PC-3 (cell line): ENCODE results near the gene HOXC9. TPM values are rescaled to one million over a fixed set of nuclear protein-coding genes. Genes with fewer than 3 reads are reported as not detected.

Experiments used
- ATAC-seq: fragments of 200-7000 bp; cut with Tn5 transposase; 2 replicates; pipeline ENCODE4 v1.9.1; 2020; ENCODE audit warnings: mild to moderate bottlenecking, moderate library complexity
- BruUV-seq: library from RNA; stranded (reverse); fragments of 400-500 nt; replicated peaks from 2 replicates; lab custom pipeline; 2021; lab: Mats Ljungman, UMichigan
- CTCF ChIA-PET: fragments of 300-600 bp; sonication (Branson Sonifier 250); formaldehyde crosslinking; loops from one replicate; lab custom pipeline; 2022; ENCODE audit warnings: antibody characterized with exemption; lab: Charles Lee
- POLR2A ChIA-PET: fragments of 300-600 bp; sonication (Branson Sonifier 250); formaldehyde crosslinking; loops from one replicate; lab custom pipeline; 2022; ENCODE audit warnings: antibody characterized with exemption; ENCODE audit not compliant: unreplicated experiment; lab: Charles Lee
- DNase-seq: peaks from one replicate; pipeline ENCODE4 v3.0.0-alpha.2; 2015
- H2AFZ ChIP-seq: fragments of 300-600 bp; sonication (generic); 2 replicates; pipeline ENCODE4 v1.6.0; 2016; ENCODE audit warnings: antibody characterized with exemption, low read length
- H3F3A ChIP-seq: fragments of 300-600 bp; sonication (generic); one replicate; pipeline ENCODE4 v1.6.0; 2017; ENCODE audit warnings: antibody characterized with exemption, low read length, control low read depth, mild to moderate bottlenecking; ENCODE audit not compliant: unreplicated experiment
- H3K27ac ChIP-seq: fragments of 300-600 bp; sonication (generic); 2 replicates; pipeline ENCODE4 v1.5.1; 2016; ENCODE audit warnings: mild to moderate bottlenecking, low read length
- H3K27me3 ChIP-seq: fragments of 300-600 bp; sonication (generic); 2 replicates; pipeline ENCODE4 v1.6.1; 2016; ENCODE audit warnings: low read length, mixed read lengths
- H3K36me3 ChIP-seq: fragments of 300-600 bp; sonication (generic); 2 replicates; pipeline ENCODE4 v1.6.1; 2016; ENCODE audit warnings: low read depth, mixed run types, low read length, mixed read lengths
- H3K4me1 ChIP-seq: fragments of 300-600 bp; sonication (generic); 2 replicates; pipeline ENCODE4 v1.5.1; 2016; ENCODE audit warnings: low read length; ENCODE audit not compliant: insufficient read depth
- H3K4me2 ChIP-seq: fragments of 300-600 bp; sonication (generic); 2 replicates; pipeline ENCODE4 v1.6.0; 2016; ENCODE audit warnings: low read length
- H3K4me3 ChIP-seq: fragments of 300-600 bp; sonication (generic); 2 replicates; pipeline ENCODE4 v1.5.1; 2016; ENCODE audit warnings: mild to moderate bottlenecking, low read length, mixed read lengths
- H3K79me2 ChIP-seq: fragments of 300-600 bp; sonication (generic); 2 replicates; pipeline ENCODE4 v1.6.1; 2017; ENCODE audit warnings: low read length, mixed read lengths
- H3K9ac ChIP-seq: fragments of 300-600 bp; sonication (generic); 2 replicates; pipeline ENCODE4 v1.6.0; 2016; ENCODE audit warnings: mild to moderate bottlenecking, low read length
- H3K9me2 ChIP-seq: fragments of 300-600 bp; sonication (generic); replicated peaks from 2 replicates; pipeline ENCODE4 v1.6.1; 2016; ENCODE audit warnings: mixed run types, low read length, mixed read lengths
- H3K9me3 ChIP-seq: fragments of 300-600 bp; sonication (generic); 2 replicates; pipeline ENCODE4 v1.6.1; 2016; ENCODE audit warnings: low read length, mixed read lengths
- H4K20me1 ChIP-seq: fragments of 300-600 bp; sonication (generic); 2 replicates; pipeline ENCODE4 v1.6.1; 2016; ENCODE audit warnings: low read length, mixed read lengths
- EZH2 ChIP-seq: fragments of 300-600 bp; sonication (generic); IDR thresholded peaks from one replicate; pipeline ENCODE4 v1.6.1; 2017; ENCODE audit warnings: antibody characterized with exemption, mild to moderate bottlenecking, low read length; ENCODE audit not compliant: unreplicated experiment
- EZH2phosphoT487 ChIP-seq: fragments of 300-600 bp; sonication (generic); IDR thresholded peaks from 2 replicates; pipeline ENCODE4 v1.6.1; 2018; ENCODE audit warnings: mild to moderate bottlenecking, antibody characterized with exemption, low read length, borderline replicate concordance
- intact Hi-C: fragments of 100-400 bp; cut with micrococcal nuclease; formaldehyde crosslinking; loops from 2 replicates; pipeline ENCODE4 v1.9.0; 2023
- total RNA-seq: library from RNA; depleted of rRNA; stranded (reverse); fragments of >200 nt; gene quantifications from 2 replicates; pipeline ENCODE4 v1.2.3, GENCODE V29; 2014
- TF ChIP-seq, protein P1 (sequence below): fragments of 300-600 bp; sonication (generic); conservative IDR thresholded peaks from 2 replicates; pipeline ENCODE4 v1.5.1; 2017; ENCODE audit warnings: antibody characterized with exemption, low read depth, mild to moderate bottlenecking, low read length

HOXC9 gene
- total RNA-seq, 1 experiment from 2014 or later: 1.5 TPM

GRCh38 chr12:53950789-53951576 lies 49.0 kb upstream of the HOXC9 start:
- no peak overlapping the region for H3K27ac ChIP-seq
- intact Hi-C loops: no loop called here
- TF ChIP-seq EZH2: no peak
- ATAC-seq (no peak), DNase-seq (no peak)
- no peaks in the 10 kb centered on the region for H3K27me3 ChIP-seq
- no TSS peak for BruUV-seq
- H3F3A ChIP-seq: no peaks in the 10 kb centered on the region
- H3K4me1 ChIP-seq: peaks cover 13% of the 10 kb centered on the region
- H3K9me2 ChIP-seq: no peaks in the 10 kb centered on the region
- no peaks in the 10 kb centered on the region for H4K20me1 ChIP-seq
- H3K9ac ChIP-seq: no peak overlapping the region
- no peak overlapping the region for H3K4me3 ChIP-seq
- H3K4me2 ChIP-seq: 0 out of 2 replicates have a peak overlapping the region, but pooled peaks have one; percentile 31
- H3K36me3 ChIP-seq: no peaks in the 10 kb centered on the region
- ChIA-PET CTCF (interaction anchor here (0.6 kb wide), 1 partner anchor 257 kb away, joined by 5 read pairs; no protein-coding TSS in a partner anchor), POLR2A (no interaction called here)
- no peaks in the 10 kb centered on the region for H3K9me3 ChIP-seq
- H2AFZ ChIP-seq: 0 out of 2 replicates have a peak overlapping the region, but pooled peaks have one; percentile 38
- H3K79me2 ChIP-seq: no peaks in the 10 kb centered on the region

- Histone ChIP-seq H3K4me1 (peaks cover 13% of the 10 kb centered on the region), H3K79me2 (no peaks in the 10 kb centered on the region), H3F3A (no peaks in the 10 kb centered on the region), H3K4me3 (no peak overlapping the region), H2AFZ (no peak overlapping the region), H4K20me1 (no peaks in the 10 kb centered on the region), H3K9ac (no peak overlapping the region), H3K27me3 (no peaks in the 10 kb centered on the region), H3K9me2 (no peaks in the 10 kb centered on the region), H3K4me2 (no peak overlapping the region), H3K27ac (no peak overlapping the region), H3K9me3 (no peaks in the 10 kb centered on the region), H3K36me3 (no peaks in the 10 kb centered on the region)
- ATAC-seq (no peak), DNase-seq (no peak)
- CTCF ChIA-PET: no interaction called here
- no TSS peak for BruUV-seq
- intact Hi-C loops: loop anchor here (2.0 kb wide), 1 partner anchor 185 kb away; no protein-coding TSS in a partner anchor
- TF ChIP-seq, protein P1, sequence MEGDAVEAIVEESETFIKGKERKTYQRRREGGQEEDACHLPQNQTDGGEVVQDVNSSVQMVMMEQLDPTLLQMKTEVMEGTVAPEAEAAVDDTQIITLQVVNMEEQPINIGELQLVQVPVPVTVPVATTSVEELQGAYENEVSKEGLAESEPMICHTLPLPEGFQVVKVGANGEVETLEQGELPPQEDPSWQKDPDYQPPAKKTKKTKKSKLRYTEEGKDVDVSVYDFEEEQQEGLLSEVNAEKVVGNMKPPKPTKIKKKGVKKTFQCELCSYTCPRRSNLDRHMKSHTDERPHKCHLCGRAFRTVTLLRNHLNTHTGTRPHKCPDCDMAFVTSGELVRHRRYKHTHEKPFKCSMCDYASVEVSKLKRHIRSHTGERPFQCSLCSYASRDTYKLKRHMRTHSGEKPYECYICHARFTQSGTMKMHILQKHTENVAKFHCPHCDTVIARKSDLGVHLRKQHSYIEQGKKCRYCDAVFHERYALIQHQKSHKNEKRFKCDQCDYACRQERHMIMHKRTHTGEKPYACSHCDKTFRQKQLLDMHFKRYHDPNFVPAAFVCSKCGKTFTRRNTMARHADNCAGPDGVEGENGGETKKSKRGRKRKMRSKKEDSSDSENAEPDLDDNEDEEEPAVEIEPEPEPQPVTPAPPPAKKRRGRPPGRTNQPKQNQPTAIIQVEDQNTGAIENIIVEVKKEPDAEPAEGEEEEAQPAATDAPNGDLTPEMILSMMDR: no peak
- TF ChIP-seq EZH2phosphoT487: no peak
- POLR2A ChIA-PET: no interaction called here
Measured at GRCh38 chr12:53951577-53952334, 48.2 kb upstream of the HOXC9 start.

- intact Hi-C loops: loop anchor here (2.0 kb wide), 1 partner anchor 186 kb away; no protein-coding TSS in a partner anchor
- H4K20me1 ChIP-seq: no peaks in the 10 kb centered on the region
- peaks cover 13% of the 10 kb centered on the region for H3K4me1 ChIP-seq
- no TSS peak for BruUV-seq
- ChIA-PET CTCF (no interaction called here), POLR2A (no interaction called here)
- H3K4me2 ChIP-seq: no peak overlapping the region
- H3K4me3 ChIP-seq: no peak overlapping the region
- H3K27ac ChIP-seq: no peak overlapping the region
- no peak overlapping the region for H2AFZ ChIP-seq
- no peaks in the 10 kb centered on the region for H3K27me3 ChIP-seq
- no peak for TF ChIP-seq EZH2
- no peak for TF ChIP-seq EZH2phosphoT487
- TF ChIP-seq, protein P1: no peak
- peak; percentile 35 for ATAC-seq
- no peak for DNase-seq
- H3K9me2 ChIP-seq: no peaks in the 10 kb centered on the region
- H3K9ac ChIP-seq: no peak overlapping the region
- H3K79me2 ChIP-seq: no peaks in the 10 kb centered on the region
- no peaks in the 10 kb centered on the region for H3F3A ChIP-seq
- H3K36me3 ChIP-seq: no peaks in the 10 kb centered on the region
- H3K9me3 ChIP-seq: no peaks in the 10 kb centered on the region
Measured at GRCh38 chr12:53952335-53952694, 47.6 kb upstream of the HOXC9 start.
